ENCODE data around the gene SKI. TPM values are rescaled to one million over a fixed set of nuclear protein-coding genes. Genes with fewer than 3 reads are reported as not detected.

The SKI gene
- polyA plus RNA-seq, 6 donors from 2014 or later, result 0.26 to 1.3 (median 0.52) TPM; not detected in 1

DNA sequence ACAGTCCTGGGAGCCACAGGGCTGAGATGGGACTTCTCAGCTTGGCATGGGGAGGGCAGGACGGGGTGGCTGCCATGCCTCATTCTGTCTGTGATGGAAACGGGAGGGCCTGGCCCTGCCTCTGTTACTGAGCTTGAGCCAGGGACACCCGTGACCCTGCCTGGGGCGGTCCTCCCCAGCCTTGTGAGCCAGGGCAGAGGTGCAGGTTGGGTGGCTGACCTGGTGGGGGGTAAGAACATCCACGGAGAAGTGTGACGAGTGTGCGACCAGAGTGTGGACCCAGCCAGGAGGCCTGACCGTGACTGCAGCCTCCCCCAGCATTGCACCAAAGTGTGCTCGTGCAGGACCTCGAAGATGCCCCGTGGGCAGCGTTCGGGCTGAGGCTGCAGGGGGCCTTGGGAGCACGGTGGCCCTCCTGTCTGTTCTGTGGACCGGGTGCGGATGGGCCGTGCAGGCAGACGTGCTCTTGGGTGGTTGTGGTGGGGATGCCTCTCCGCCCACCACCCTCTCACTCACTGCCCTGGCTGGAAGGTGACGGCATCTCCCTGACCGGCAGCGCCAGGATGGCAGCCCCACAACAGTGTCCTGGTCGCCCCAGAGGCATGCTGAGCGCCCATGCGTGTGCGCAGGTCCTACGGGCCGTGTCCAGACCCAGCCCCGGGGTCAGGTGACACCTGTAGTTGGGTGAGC lies 45.4 kb downstream of the SKI start:
- no peak for ATAC-seq (ENCODE audit: low read depth in 2 of 2)
- Mint-ChIP-seq H3K27me3 (no peaks in the 10 kb centered on the region), H3K9me3 (no peaks in the 10 kb centered on the region), H3K36me3 (peaks cover 0 to 5% of the 10 kb centered on the region in 2 donors), H3K4me3 (peak overlapping the region in 3 of 8 donors; percentile 10 to 69 (median 39)), H3K27ac (peak overlapping the region in 1 of 6 donors; percentile 49), H3K4me1 (peaks cover 40 to 59% (median 57%) of the 10 kb centered on the region in 3 donors)
- DNase-seq, result no peak

DNA sequence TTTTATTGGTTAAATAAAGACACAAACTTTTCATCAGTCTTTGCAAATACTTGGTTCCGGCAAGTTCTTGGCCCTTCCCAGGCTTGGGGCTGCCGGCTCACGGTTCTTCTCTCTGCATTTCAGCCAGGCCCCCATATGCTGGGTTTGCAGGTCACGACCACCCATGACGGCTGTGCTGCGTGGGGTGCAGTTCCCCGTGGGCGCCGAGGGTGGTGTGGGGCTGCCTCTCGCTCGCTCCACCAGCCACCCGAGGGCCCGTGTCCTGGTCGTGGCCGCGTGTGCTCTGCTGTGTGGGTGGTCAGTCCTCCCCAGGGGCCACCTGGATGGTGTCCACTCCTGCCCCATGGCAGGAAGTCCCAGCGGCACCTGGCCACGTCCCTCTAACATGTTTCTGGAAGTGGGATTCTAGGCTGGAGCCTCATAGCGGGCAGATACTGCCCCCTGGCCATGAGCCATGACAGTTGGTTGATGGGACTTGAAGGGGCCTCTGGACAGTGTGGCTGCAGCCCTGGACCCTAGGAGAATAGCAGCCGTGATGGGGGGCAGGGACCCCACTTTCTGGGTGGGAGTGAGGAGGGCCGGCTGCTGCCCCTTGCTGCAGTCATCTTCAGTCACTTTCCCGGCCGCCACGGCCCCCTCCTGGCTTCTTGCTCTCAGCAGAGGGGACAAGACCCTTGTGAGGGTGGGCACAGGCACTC lies 46.3 kb downstream of the SKI start:
- DNase-seq (no peak), ATAC-seq (ENCODE audit: low read depth in 2 of 2) (no peak)
- Mint-ChIP-seq H3K27me3 (no peaks in the 10 kb centered on the region), H3K36me3 (peaks cover 0 to 5% of the 10 kb centered on the region in 2 donors), H3K9me3 (no peaks in the 10 kb centered on the region), H3K4me3 (peak overlapping the region in 3 of 8 donors; percentile 5 to 59 (median 56)), H3K27ac (peak overlapping the region in 4 of 6 donors; percentile 52 to 90 (median 86)), H3K4me1 (peaks cover 39 to 59% (median 57%) of the 10 kb centered on the region in 3 donors)

DNA sequence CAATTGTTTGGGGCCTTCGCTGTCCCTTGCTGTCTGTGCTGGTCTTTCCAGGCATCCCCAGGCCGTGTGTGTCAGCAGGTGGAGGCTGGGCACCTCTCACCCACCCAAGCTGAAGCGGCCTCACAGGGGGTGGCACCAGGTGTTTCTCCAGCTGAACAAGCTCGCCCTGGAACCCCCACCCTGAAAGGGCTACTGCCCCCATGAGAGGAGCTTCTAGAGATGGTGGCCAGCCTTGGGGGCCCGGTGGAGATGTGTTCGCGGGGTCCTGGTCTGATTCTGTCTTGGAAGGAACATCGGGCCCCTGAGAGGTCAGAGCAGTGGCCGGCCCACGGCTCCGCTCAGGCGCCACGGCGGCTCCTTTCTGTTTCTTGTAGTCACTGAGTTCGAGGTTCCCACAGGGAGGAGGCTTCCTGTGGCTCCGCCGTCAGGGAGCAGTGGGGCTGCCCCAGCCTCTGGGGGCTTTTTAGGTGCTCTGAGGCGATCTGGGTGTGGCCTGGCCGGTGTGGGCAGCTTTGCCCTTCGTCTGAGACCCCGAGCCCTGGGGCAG lies 46.9 kb downstream of the SKI start:
- no peaks in the 10 kb centered on the region for H3K27me3 Mint-ChIP-seq
- peak overlapping the region in 5 of 6 donors; percentile 52 to 91 (median 85) for H3K27ac Mint-ChIP-seq
- peaks cover 43 to 65% (median 62%) of the 10 kb centered on the region in 3 donors for H3K4me1 Mint-ChIP-seq
- peak overlapping the region in 5 of 8 donors; percentile 24 to 65 (median 56) for H3K4me3 Mint-ChIP-seq
- no peaks in the 10 kb centered on the region for H3K9me3 Mint-ChIP-seq
- ATAC-seq (ENCODE audit: low read depth in 2 of 2) (peak; percentile 49 to 52), DNase-seq (no peak)
- peaks cover 0 to 5% of the 10 kb centered on the region in 2 donors for H3K36me3 Mint-ChIP-seq

- ATAC-seq (ENCODE audit: low read depth in 2 of 2), result peak; percentile 57 to 62
- no peak for DNase-seq
- H3K4me3 Mint-ChIP-seq, result peak overlapping the region in 5 of 8 donors; percentile 6 to 56 (median 42)
- no peaks in the 10 kb centered on the region for H3K27me3 Mint-ChIP-seq
- peak overlapping the region in 4 of 6 donors; percentile 16 to 88 (median 86) for H3K27ac Mint-ChIP-seq
- H3K36me3 Mint-ChIP-seq, result peaks cover 0 to 5% of the 10 kb centered on the region in 2 donors
- H3K4me1 Mint-ChIP-seq, result peaks cover 43 to 65% (median 62%) of the 10 kb centered on the region in 3 donors
- no peaks in the 10 kb centered on the region for H3K9me3 Mint-ChIP-seq
Measured at GRCh38 chr1:2275796-2276536, 47.8 kb downstream of the SKI start.

- H3K27me3 Mint-ChIP-seq, result no peaks in the 10 kb centered on the region
- peaks cover 0 to 5% of the 10 kb centered on the region in 2 donors for H3K36me3 Mint-ChIP-seq
- peak overlapping the region in 2 of 8 donors; percentile 10 to 73 for H3K4me3 Mint-ChIP-seq
- DNase-seq (no peak), ATAC-seq (ENCODE audit: low read depth in 2 of 2) (no peak)
- H3K27ac Mint-ChIP-seq, result peak overlapping the region in 4 of 6 donors; percentile 44 to 87 (median 68)
- peaks cover 42 to 62% (median 62%) of the 10 kb centered on the region in 3 donors for H3K4me1 Mint-ChIP-seq
- H3K9me3 Mint-ChIP-seq, result no peaks in the 10 kb centered on the region
Measured at GRCh38 chr1:2276803-2277580, 48.9 kb downstream of the SKI start.

DNA sequence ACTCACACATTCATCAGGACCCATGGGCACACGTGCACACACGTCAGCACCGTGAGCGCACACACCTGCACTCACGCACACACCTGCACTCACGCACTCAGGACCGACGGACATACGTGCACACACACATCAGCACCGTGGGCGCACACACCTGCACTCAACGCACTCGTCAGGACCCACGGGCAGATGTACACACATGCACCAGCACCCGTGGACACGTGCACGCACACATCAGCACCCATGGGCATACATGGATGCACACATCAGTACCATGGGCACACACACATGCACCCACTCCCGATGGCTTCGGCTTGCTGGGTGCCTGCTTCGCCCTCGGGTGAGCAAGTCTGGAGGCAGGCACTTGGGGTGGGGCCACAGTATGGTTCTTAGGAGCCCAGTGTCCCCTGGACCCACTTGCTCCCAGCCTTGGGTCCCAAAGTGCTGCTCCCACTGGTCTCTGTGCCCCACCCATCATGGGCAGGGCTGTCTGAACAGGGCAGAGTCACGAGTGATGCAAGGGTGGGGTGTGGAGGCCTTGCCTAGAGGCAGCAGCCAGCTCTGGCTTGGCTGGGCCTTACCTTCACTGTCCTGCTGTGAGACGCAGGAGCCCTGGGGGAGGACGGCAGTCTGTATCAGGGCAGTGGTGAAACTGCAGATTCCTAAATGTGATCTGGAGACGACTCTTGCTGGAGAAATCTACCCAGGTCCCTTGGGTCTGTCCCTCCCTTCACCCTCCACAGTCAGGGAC lies 49.8 kb downstream of the SKI start:
- ATAC-seq (ENCODE audit: low read depth in 2 of 2), result no peak
- Mint-ChIP-seq H3K27ac (peak overlapping the region in 3 of 6 donors; percentile 56 to 87 (median 56)), H3K4me1 (peaks cover 40 to 59% (median 58%) of the 10 kb centered on the region in 3 donors), H3K27me3 (no peaks in the 10 kb centered on the region), H3K4me3 (no peak overlapping the region), H3K9me3 (no peaks in the 10 kb centered on the region), H3K36me3 (peaks cover 0 to 5% of the 10 kb centered on the region in 2 donors)
- no peak for DNase-seq

GRCh38 chr1:2278591-2279209 lies 50.6 kb downstream of the SKI start:
- H3K4me3 Mint-ChIP-seq, result peak overlapping the region in 1 of 8 donors; percentile 57
- DNase-seq (no peak), ATAC-seq (ENCODE audit: low read depth in 2 of 2) (no peak)
- no peaks in the 10 kb centered on the region for H3K27me3 Mint-ChIP-seq
- H3K9me3 Mint-ChIP-seq, result no peaks in the 10 kb centered on the region
- peaks cover 0 to 5% of the 10 kb centered on the region in 2 donors for H3K36me3 Mint-ChIP-seq
- peaks cover 34 to 52% (median 50%) of the 10 kb centered on the region in 3 donors for H3K4me1 Mint-ChIP-seq
- peak overlapping the region in 2 of 6 donors; percentile 81 to 82 for H3K27ac Mint-ChIP-seq

- Mint-ChIP-seq H3K4me1 (peaks cover 36 to 50% (median 49%) of the 10 kb centered on the region in 3 donors), H3K36me3 (peaks cover 0 to 5% of the 10 kb centered on the region in 2 donors), H3K27me3 (no peaks in the 10 kb centered on the region), H3K4me3 (peak overlapping the region in 4 of 8 donors; percentile 42 to 60 (median 50)), H3K9me3 (no peaks in the 10 kb centered on the region), H3K27ac (peak overlapping the region in 5 of 6 donors; percentile 49 to 97 (median 82))
- DNase-seq (no peak), ATAC-seq (ENCODE audit: low read depth in 2 of 2) (peak in 1 of 2 donors; percentile 9)
Measured at GRCh38 chr1:2279210-2279639, 51.1 kb downstream of the SKI start.

DNA sequence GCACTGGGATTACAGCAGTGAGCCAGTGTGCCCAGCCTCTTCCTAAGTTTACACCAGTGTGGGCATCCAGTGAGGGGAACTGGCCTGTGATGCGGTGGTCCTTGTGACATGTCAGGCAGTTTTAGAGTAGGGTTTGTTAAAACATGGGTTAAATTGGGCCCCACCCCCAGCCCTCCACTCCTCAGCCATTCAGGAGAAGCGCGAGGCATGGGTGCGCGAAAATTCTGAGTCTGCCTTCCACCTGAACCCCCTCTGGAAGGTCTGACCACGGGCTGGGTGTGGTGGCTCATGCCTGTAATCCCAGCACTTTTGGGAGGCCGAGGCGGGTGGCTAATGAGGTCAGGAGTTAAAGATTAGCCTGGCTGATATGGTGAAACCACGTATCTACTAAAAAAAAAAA lies 51.7 kb downstream of the SKI start:
- DNase-seq (no peak), ATAC-seq (ENCODE audit: low read depth in 2 of 2) (no peak)
- Mint-ChIP-seq H3K27ac (peak overlapping the region; percentile 32 to 97 (median 65)), H3K27me3 (no peaks in the 10 kb centered on the region), H3K36me3 (peaks cover 0 to 5% of the 10 kb centered on the region in 2 donors), H3K4me3 (peak overlapping the region in 3 of 8 donors; percentile 44 to 57 (median 44)), H3K4me1 (peaks cover 37 to 44% (median 43%) of the 10 kb centered on the region in 3 donors), H3K9me3 (no peaks in the 10 kb centered on the region)

- Mint-ChIP-seq H3K27ac (no peak overlapping the region), H3K4me1 (peaks cover 19 to 26% (median 20%) of the 10 kb centered on the region in 3 donors), H3K9me3 (no peaks in the 10 kb centered on the region), H3K27me3 (no peaks in the 10 kb centered on the region), H3K36me3 (peaks cover 0 to under 1% of the 10 kb centered on the region in 2 donors), H3K4me3 (no peak overlapping the region)
- no peak for ATAC-seq (ENCODE audit: low read depth in 2 of 2)
- DNase-seq, result no peak
Measured at GRCh38 chr1:2282556-2283270, 54.6 kb downstream of the SKI start.
